Endothelial cell of umbilical vein (primary cell): ENCODE data around the gene ABCA10. TPM values are rescaled to one million over a fixed set of nuclear protein-coding genes. Genes with fewer than 3 reads are reported as not detected.

Experiments used
- BruUV-seq: library from RNA; stranded (reverse); fragments of 400-500 nt; replicated peaks from 2 replicates; lab custom pipeline; 2021; lab: Mats Ljungman, UMichigan
- CTCF ChIA-PET: fragments of 300-600, 350-600 bp; sonication (Branson Sonifier 250); formaldehyde crosslinking; loops from one replicate; lab custom pipeline; 2021; ENCODE audit warnings: antibody characterized with exemption, inconsistent platforms; lab: Charles Lee
- POLR2A ChIA-PET: fragments of 300-600, 350-600 bp; sonication (Branson Sonifier 250); formaldehyde crosslinking; loops from one replicate; lab custom pipeline; 2021; ENCODE audit warnings: antibody characterized with exemption, inconsistent platforms; lab: Charles Lee
- DNase-seq: peaks from one replicate; pipeline ENCODE4 v3.0.0-alpha.2; 2011; ENCODE audit warnings: low read depth, low spot score
- FAIRE-seq: peaks from 2 replicates; lab custom pipeline; 2011; peaks lifted over from hg19 to GRCh38; lab: Jason Lieb, UNC
- H2AFZ ChIP-seq: 2 replicates; pipeline ENCODE4 v1.6.0; 2012; ENCODE audit warnings: low read depth, low read length, control low read depth, inconsistent platforms
- H3K27ac ChIP-seq: 2 replicates; pipeline ENCODE4 v1.5.1; 2011; ENCODE audit warnings: low read depth, mild to moderate bottlenecking, control low read depth, low read length, moderate library complexity; ENCODE audit not compliant: insufficient read depth
- H3K27me3 ChIP-seq, 2 experiments: 2 replicates each; pipeline versions ENCODE4 v1.6.0 to v1.6.1; 2011; ENCODE audit warnings: low read length in 2 of 2, mixed read lengths in 1 of 2; ENCODE audit not compliant: control insufficient read depth in 2 of 2, insufficient read depth in 2 of 2
- H3K36me3 ChIP-seq, 2 experiments: 2 replicates in 1 of 2; 3 replicates in 1 of 2; pipeline ENCODE4 v1.5.1; 2011; ENCODE audit warnings: low read length in 2 of 2, mild to moderate bottlenecking in 1 of 2, moderate library complexity in 1 of 2; ENCODE audit not compliant: control insufficient read depth in 2 of 2, insufficient read depth in 2 of 2; ENCODE audit errors: extremely low read depth in 1 of 2
- H3K4me1 ChIP-seq: 3 replicates; pipeline ENCODE4 v1.5.1; 2011; ENCODE audit warnings: mild to moderate bottlenecking, low read length; ENCODE audit not compliant: control insufficient read depth, insufficient read depth; ENCODE audit errors: extremely low read depth
- H3K4me2 ChIP-seq: 2 replicates; pipeline ENCODE4 v1.6.1; 2011; ENCODE audit warnings: low read length, control low read depth, mixed read lengths; ENCODE audit not compliant: insufficient read depth
- H3K4me3 ChIP-seq, 3 experiments: fragments of 200-600 bp in 1 of 3; sonication (generic), shearing (Covaris generic) in 1 of 3; replicated peaks in 1 of 3; 2 replicates each; pipeline ENCODE4 v1.5.1; 2011 to 2016; ENCODE audit warnings: control low read depth in 3 of 3, low read length in 3 of 3, mild to moderate bottlenecking in 2 of 3, inconsistent platforms in 1 of 3, low read depth in 1 of 3, moderate library complexity in 1 of 3; ENCODE audit not compliant: insufficient read depth in 1 of 3
- H3K79me2 ChIP-seq: 2 replicates; pipeline ENCODE4 v1.6.0; 2012; ENCODE audit warnings: low read length, inconsistent platforms; ENCODE audit not compliant: control insufficient read depth, insufficient read depth
- H3K9ac ChIP-seq: replicated peaks from 2 replicates; pipeline ENCODE3; 2011; ENCODE audit warnings: low read length, control low read depth; ENCODE audit not compliant: insufficient read depth; ENCODE audit errors: extremely low read depth
- H3K9me1 ChIP-seq: replicated peaks from 3 replicates; pipeline ENCODE4 v1.6.0; 2011; ENCODE audit warnings: mild to moderate bottlenecking, low read length; ENCODE audit not compliant: control insufficient read depth, insufficient read depth; ENCODE audit errors: extremely low read depth
- H3K9me3 ChIP-seq: replicated peaks from 2 replicates; pipeline ENCODE4 v1.5.1; 2012; ENCODE audit warnings: low read length, inconsistent platforms; ENCODE audit not compliant: control insufficient read depth, insufficient read depth
- H4K20me1 ChIP-seq: replicated peaks from 2 replicates; pipeline ENCODE3; 2011; ENCODE audit warnings: mild to moderate bottlenecking, low read length; ENCODE audit not compliant: control insufficient read depth, insufficient read depth; ENCODE audit errors: extremely low read depth
- CTCF ChIP-seq, 2 donors: IDR thresholded peaks; 1 replicate in 1 of 2; 2 replicates in 1 of 2; pipeline ENCODE4 v1.5.1; 2011; ENCODE audit warnings: low read length in 2 of 2, mild to moderate bottlenecking in 2 of 2, moderate library complexity in 2 of 2, control low read depth in 1 of 2, inconsistent platforms in 1 of 2, low read depth in 1 of 2; ENCODE audit not compliant: insufficient read depth in 1 of 2; ENCODE audit errors: extremely low read depth in 1 of 2
- EZH2 ChIP-seq: IDR thresholded peaks from 2 replicates; pipeline ENCODE4 v1.6.1; 2012; ENCODE audit warnings: borderline replicate concordance, low read depth, mild to moderate bottlenecking, moderate library complexity, low read length, inconsistent platforms; ENCODE audit not compliant: severe bottlenecking
- FOS ChIP-seq: IDR thresholded peaks from 2 replicates; pipeline ENCODE4 v1.6.1; 2011; ENCODE audit warnings: mild to moderate bottlenecking, low read length, moderate library complexity, borderline replicate concordance; ENCODE audit not compliant: insufficient read depth
- GATA2 ChIP-seq: IDR thresholded peaks from 2 replicates; pipeline ENCODE4 v1.7.0; 2011; ENCODE audit warnings: low read depth, mild to moderate bottlenecking, moderate library complexity, mixed read lengths, low read length; ENCODE audit not compliant: insufficient read length, insufficient read depth
- JUN ChIP-seq: IDR thresholded peaks from 2 replicates; pipeline ENCODE4 v1.6.1; 2011; ENCODE audit warnings: borderline replicate concordance, low read depth; ENCODE audit not compliant: insufficient read length, insufficient read depth
- MAX ChIP-seq: IDR thresholded peaks from 2 replicates; pipeline ENCODE4 v1.6.1; 2011; ENCODE audit not compliant: insufficient read depth, insufficient read length
- MYC ChIP-seq: IDR thresholded peaks from one replicate; pipeline ENCODE4 v1.6.1; 2011; ENCODE audit warnings: mild to moderate bottlenecking, low read depth, low read length
- POLR2A ChIP-seq: IDR thresholded peaks from 2 replicates; pipeline ENCODE4 v1.6.1; 2012; ENCODE audit warnings: low read depth, mild to moderate bottlenecking, control low read depth, low read length
- POLR2AphosphoS5 ChIP-seq: IDR thresholded peaks from 2 replicates; pipeline ENCODE4 v1.6.1; 2012; ENCODE audit warnings: low read depth, mild to moderate bottlenecking, control low read depth, low read length, moderate library complexity; ENCODE audit not compliant: insufficient read depth
- dilution Hi-C: fragments of 300-500 bp; cut with MboI; formaldehyde crosslinking; loops from one replicate; pipeline ENCODE4 v1.15.0; 2019; ENCODE audit warnings: low sequenced_read_pairs; ENCODE audit not compliant: extremely low pct_ligation_motif_present
- intact Hi-C: fragments of 100-400 bp; cut with micrococcal nuclease; formaldehyde crosslinking; loops from one replicate; pipeline ENCODE4 v1.10.0; 2022
- polyA plus RNA-seq, 4 experiments: library from polyadenylated mRNA; depleted of rRNA in 3 of 4; stranded (reverse) in 3 of 4; unstranded in 1 of 4; fragments of >200 nt; gene quantifications; 2 replicates each; pipeline versions ENCODE4 v1.2.1 to v1.2.3, GENCODE V29; 2011 to 2012; ENCODE audit warnings: missing spikeins in 1 of 4
- total RNA-seq: library from RNA; stranded (reverse); gene quantifications from 2 replicates; pipeline ENCODE4 v1.2.3, GENCODE V29; 2021

The ABCA10 gene
- total and polyA plus RNA-seq, 2 donors (not counting 3 experiments of a cell fraction or from before 2014, with no cell fraction given), result 0.22 to 2.1 TPM

- intact Hi-C loops, result loop anchor here (5.0 kb wide), 1 partner anchor 778 kb away; no protein-coding TSS in a partner anchor
- no peaks in the 10 kb centered on the region for H3K9me1 ChIP-seq
- TF ChIP-seq POLR2AphosphoS5 (no peak), CTCF (IDR thresholded peaks at IDR 0.05; ENCODE audit: extremely low read depth in 1 of 2, insufficient read depth in 1 of 2, low read depth in 1 of 2, low read length in 2 of 2) (no peak), GATA2 (no peak), FOS (no peak), MYC (no peak), MAX (no peak), POLR2A (no peak), JUN (no peak), EZH2 (no peak)
- no peaks in the 10 kb centered on the region for H3K9me3 ChIP-seq
- CTCF ChIA-PET, result interaction anchor here (1.1 to 6.1 kb wide), 5 partner anchors 8 to 468 kb away, joined by 3 to 55 read pairs (median 13); no protein-coding TSS in a partner anchor
- no peaks in the 10 kb centered on the region for H4K20me1 ChIP-seq
- no TSS peak for BruUV-seq
- H3K27ac ChIP-seq, result no peak overlapping the region
- H3K4me1 ChIP-seq, result peaks cover 4% of the 10 kb centered on the region
- no peak overlapping the region for H3K9ac ChIP-seq
- dilution Hi-C loops, result no loop called here
- H3K36me3 ChIP-seq, result no peaks in the 10 kb centered on the region
- no peak overlapping the region for H3K4me3 ChIP-seq
- H2AFZ ChIP-seq, result no peak overlapping the region
- H3K79me2 ChIP-seq, result no peaks in the 10 kb centered on the region
- no peak for FAIRE-seq
- no peak for DNase-seq
- H3K4me2 ChIP-seq, result no peak overlapping the region
- POLR2A ChIA-PET, result no interaction called here
- H3K27me3 ChIP-seq, result no peaks in the 10 kb centered on the region
Observed at GRCh38 chr17:69239611-69240600, 11.3 kb upstream of the ABCA10 start.
